H9 (cell line): ENCODE results near the gene C6orf15. TPM values are rescaled to one million over a fixed set of nuclear protein-coding genes. Genes with fewer than 3 reads are reported as not detected.

Experiments
- DNase-seq: peaks from one replicate; pipeline ENCODE4 v3.0.0-alpha.2; 2017
- H2AFZ ChIP-seq: one replicate; pipeline ENCODE4 v1.6.1; 2013; ENCODE audit warnings: mild to moderate bottlenecking, low read length, control low read depth, moderate library complexity
- H2AK5ac ChIP-seq: 2 replicates; pipeline ENCODE4 v1.6.1; 2013; ENCODE audit warnings: low read length, control low read depth, mixed read lengths; ENCODE audit not compliant: insufficient read length
- H2BK120ac ChIP-seq: one replicate; pipeline ENCODE4 v1.6.1; 2013; ENCODE audit warnings: low read depth, mild to moderate bottlenecking, low read length, control low read depth, inconsistent platforms; ENCODE audit not compliant: poor library complexity, severe bottlenecking
- H2BK12ac ChIP-seq: 2 replicates; pipeline ENCODE4 v1.6.1; 2013; ENCODE audit warnings: low read length, control low read depth, mixed read lengths, low read depth; ENCODE audit not compliant: insufficient read length
- H2BK15ac ChIP-seq: 2 replicates; pipeline ENCODE4 v1.6.1; 2013; ENCODE audit warnings: low read depth, low read length, control low read depth
- H2BK20ac ChIP-seq: one replicate; pipeline ENCODE4 v1.6.1; 2013; ENCODE audit warnings: low read depth, mild to moderate bottlenecking, low read length, control low read depth, inconsistent platforms; ENCODE audit not compliant: poor library complexity, severe bottlenecking
- H2BK5ac ChIP-seq: 2 replicates; pipeline ENCODE4 v1.6.1; 2013; ENCODE audit warnings: low read length, control low read depth, mixed read lengths; ENCODE audit not compliant: insufficient read length
- H3K14ac ChIP-seq: 2 replicates; pipeline ENCODE4 v1.6.1; 2013; ENCODE audit warnings: low read length, control low read depth; ENCODE audit not compliant: insufficient read depth
- H3K18ac ChIP-seq: 2 replicates; pipeline ENCODE4 v1.6.1; 2013; ENCODE audit warnings: low read depth, mild to moderate bottlenecking, mixed read lengths, low read length, control low read depth; ENCODE audit not compliant: insufficient read length
- H3K23ac ChIP-seq: 2 replicates; pipeline ENCODE4 v1.6.1; 2013; ENCODE audit warnings: low read length, control low read depth, mixed read lengths, low read depth; ENCODE audit not compliant: insufficient read length
- H3K23me2 ChIP-seq: 2 replicates; pipeline ENCODE4 v1.6.1; 2013; ENCODE audit warnings: low read depth, mild to moderate bottlenecking, mixed read lengths, low read length, control low read depth; ENCODE audit not compliant: insufficient read length, poor library complexity, severe bottlenecking
- H3K27ac ChIP-seq: 2 replicates; pipeline ENCODE4 v1.5.1; 2013; ENCODE audit warnings: low read length, control low read depth, mixed read lengths, low read depth; ENCODE audit not compliant: insufficient read length
- H3K27me3 ChIP-seq: 2 replicates; pipeline ENCODE4 v1.6.1; 2013; ENCODE audit warnings: low read length, control low read depth, inconsistent platforms; ENCODE audit not compliant: insufficient read depth
- H3K4ac ChIP-seq: 2 replicates; pipeline ENCODE4 v1.6.1; 2013; ENCODE audit warnings: low read depth, mild to moderate bottlenecking, control low read depth, inconsistent platforms, low read length, moderate library complexity
- H3K4me1 ChIP-seq: 2 replicates; pipeline ENCODE4 v1.6.1; 2013; ENCODE audit warnings: low read length, control low read depth, inconsistent platforms; ENCODE audit not compliant: insufficient read depth
- H3K4me2 ChIP-seq: 2 replicates; pipeline ENCODE4 v1.6.1; 2013; ENCODE audit warnings: low read length, control low read depth, mixed read lengths; ENCODE audit not compliant: insufficient read length, insufficient read depth
- H3K56ac ChIP-seq: 2 replicates; pipeline ENCODE4 v1.6.1; 2013; ENCODE audit warnings: low read depth, mild to moderate bottlenecking, mixed read lengths, low read length, control low read depth; ENCODE audit not compliant: insufficient read length
- H3K79me1 ChIP-seq: 2 replicates; pipeline ENCODE4 v1.6.1; 2013; ENCODE audit warnings: low read depth, mild to moderate bottlenecking, moderate library complexity, low read length, control low read depth, inconsistent platforms; ENCODE audit not compliant: insufficient read depth, poor library complexity, severe bottlenecking
- H3K79me2 ChIP-seq: 2 replicates; pipeline ENCODE4 v1.6.1; 2013; ENCODE audit warnings: low read length, control low read depth, inconsistent platforms; ENCODE audit not compliant: insufficient read depth
- H3K9ac ChIP-seq: 2 replicates; pipeline ENCODE4 v1.6.1; 2013; ENCODE audit warnings: low read length, control low read depth, mixed read lengths; ENCODE audit not compliant: insufficient read length; ENCODE audit errors: extremely low read depth
- H3K9me3 ChIP-seq: one replicate; pipeline ENCODE4 v1.6.1; 2013; ENCODE audit warnings: low read depth, low read length, inconsistent platforms; ENCODE audit not compliant: control insufficient read depth
- H3T11ph ChIP-seq: one replicate; pipeline ENCODE4 v1.6.1; 2013; ENCODE audit warnings: mild to moderate bottlenecking, low read length, control low read depth, inconsistent platforms
- H4K20me1 ChIP-seq: one replicate; pipeline ENCODE4 v1.6.1; 2013; ENCODE audit not compliant: control insufficient read depth, insufficient read length, insufficient read depth
- H4K5ac ChIP-seq: 2 replicates; pipeline ENCODE4 v1.6.1; 2013; ENCODE audit warnings: low read depth, mild to moderate bottlenecking, mixed read lengths, low read length, control low read depth; ENCODE audit not compliant: insufficient read length
- H4K8ac ChIP-seq: replicated peaks from 2 replicates; pipeline ENCODE4 v1.6.1; 2013; ENCODE audit warnings: low read length, control low read depth, mixed read lengths, low read depth; ENCODE audit not compliant: insufficient read length
- H4K91ac ChIP-seq: 2 replicates; pipeline ENCODE4 v1.6.1; 2013; ENCODE audit warnings: low read depth, mild to moderate bottlenecking, moderate library complexity, mixed read lengths, low read length, control low read depth; ENCODE audit not compliant: insufficient read length
- H3K27ac Mint-ChIP-seq, 3 experiments: 2 replicates in 2 of 3; 3 replicates in 1 of 3; pipeline ENCODE4 v1.8.0; 2020 to 2021; ENCODE audit warnings: mixed read lengths in 3 of 3, mild to moderate bottlenecking in 1 of 3, moderate library complexity in 1 of 3
- H3K27me3 Mint-ChIP-seq: 2 replicates; pipeline ENCODE4 v1.8.0; 2021; ENCODE audit warnings: low read depth, mild to moderate bottlenecking, moderate library complexity, mixed read lengths
- H3K36me3 Mint-ChIP-seq, 3 experiments: 2 replicates in 2 of 3; 3 replicates in 1 of 3; pipeline ENCODE4 v1.8.0; 2020 to 2021; ENCODE audit warnings: low read depth in 3 of 3, mixed read lengths in 3 of 3; ENCODE audit not compliant: insufficient read depth in 1 of 3
- H3K4me1 Mint-ChIP-seq, 2 experiments: 2 replicates each; pipeline ENCODE4 v1.8.0; 2020; ENCODE audit warnings: mixed read lengths in 2 of 2
- H3K4me3 Mint-ChIP-seq, 2 experiments: 2 replicates in 1 of 2; 3 replicates in 1 of 2; pipeline ENCODE4 v1.8.0; 2020 to 2021; ENCODE audit warnings: mild to moderate bottlenecking in 2 of 2, mixed read lengths in 2 of 2, moderate library complexity in 1 of 2
- H3K9me3 Mint-ChIP-seq, 2 experiments: 2 replicates in 1 of 2; 3 replicates in 1 of 2; pipeline ENCODE4 v1.8.0; 2020; ENCODE audit warnings: mild to moderate bottlenecking in 2 of 2, mixed read lengths in 2 of 2, moderate library complexity in 1 of 2
- WGBS: extraction: QIAGEN DNeasy Blood & Tissue Kit; methylation state at CpG from one replicate; pipeline ENCODE4 v1.1.7; 2013; ENCODE audit warnings: missing lambda C conversion rate, low lambda C conversion rate, mixed read lengths; ENCODE audit not compliant: insufficient read length; ENCODE audit errors: extremely low coverage; 5-methylcytosine and 5-hydroxymethylcytosine counted together
- total RNA-seq: library from RNA; stranded (reverse); gene quantifications from 2 replicates; pipeline ENCODE4 v1.2.1, GENCODE V29; 2021
- TF ChIP-seq, protein P1 (sequence below): fragments of 200-600 bp; sonication (generic); conservative IDR thresholded peaks from 3 replicates; pipeline ENCODE4 v1.8.0; 2021; ENCODE audit warnings: antibody characterized with exemption, mild to moderate bottlenecking

The C6orf15 gene
- total RNA-seq, 1 experiment from 2014 or later: not detected

DNA sequence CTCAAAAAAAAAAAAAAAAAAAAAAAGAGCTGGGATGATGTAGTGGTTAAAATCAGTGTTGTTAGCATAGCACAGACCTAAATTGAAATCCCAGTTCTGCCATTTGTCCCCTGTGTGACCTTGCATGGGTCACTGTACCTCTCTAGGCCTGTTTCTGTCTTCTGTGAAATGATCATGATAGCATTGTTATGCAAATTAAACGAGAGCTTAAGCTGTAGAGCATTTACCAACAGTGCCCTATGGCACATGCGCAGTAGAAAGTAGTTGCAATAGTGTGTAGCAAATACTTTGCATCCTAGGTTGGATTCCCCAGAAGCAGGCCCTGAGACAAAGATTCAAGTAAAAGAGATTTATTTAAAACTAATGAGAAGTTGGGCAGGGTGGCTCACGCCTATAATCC is 19.2 kb upstream of the C6orf15 start:
- WGBS: no CpG with 5 or more reads among the region's 3 CpGs
- H3K23me2 ChIP-seq: no peaks in the 10 kb centered on the region
- H3K9me3 ChIP-seq: no peaks in the 10 kb centered on the region
- H4K8ac ChIP-seq: no peak overlapping the region
- H3K56ac ChIP-seq: no peak overlapping the region
- H2BK15ac ChIP-seq: no peak overlapping the region
- no peaks in the 10 kb centered on the region; a peak in 1 of 5 replicates for H3K9me3 Mint-ChIP-seq
- no peak overlapping the region for H2BK5ac ChIP-seq
- no peaks in the 10 kb centered on the region for H3K36me3 Mint-ChIP-seq
- H2AFZ ChIP-seq: no peak overlapping the region
- H3K4ac ChIP-seq: no peak overlapping the region
- peaks cover 5% of the 10 kb centered on the region for H3K27me3 Mint-ChIP-seq
- no peaks in the 10 kb centered on the region for H3K79me1 ChIP-seq
- no peak overlapping the region for H3K23ac ChIP-seq
- H3K18ac ChIP-seq: no peak overlapping the region
- no peak overlapping the region for H2BK120ac ChIP-seq
- DNase-seq: no peak
- peaks cover 26 to 31% of the 10 kb centered on the region in 2 experiments for H3K4me1 Mint-ChIP-seq
- H3K27me3 ChIP-seq: no peaks in the 10 kb centered on the region
- no peaks in the 10 kb centered on the region for H3K79me2 ChIP-seq
- TF ChIP-seq, protein P1, sequence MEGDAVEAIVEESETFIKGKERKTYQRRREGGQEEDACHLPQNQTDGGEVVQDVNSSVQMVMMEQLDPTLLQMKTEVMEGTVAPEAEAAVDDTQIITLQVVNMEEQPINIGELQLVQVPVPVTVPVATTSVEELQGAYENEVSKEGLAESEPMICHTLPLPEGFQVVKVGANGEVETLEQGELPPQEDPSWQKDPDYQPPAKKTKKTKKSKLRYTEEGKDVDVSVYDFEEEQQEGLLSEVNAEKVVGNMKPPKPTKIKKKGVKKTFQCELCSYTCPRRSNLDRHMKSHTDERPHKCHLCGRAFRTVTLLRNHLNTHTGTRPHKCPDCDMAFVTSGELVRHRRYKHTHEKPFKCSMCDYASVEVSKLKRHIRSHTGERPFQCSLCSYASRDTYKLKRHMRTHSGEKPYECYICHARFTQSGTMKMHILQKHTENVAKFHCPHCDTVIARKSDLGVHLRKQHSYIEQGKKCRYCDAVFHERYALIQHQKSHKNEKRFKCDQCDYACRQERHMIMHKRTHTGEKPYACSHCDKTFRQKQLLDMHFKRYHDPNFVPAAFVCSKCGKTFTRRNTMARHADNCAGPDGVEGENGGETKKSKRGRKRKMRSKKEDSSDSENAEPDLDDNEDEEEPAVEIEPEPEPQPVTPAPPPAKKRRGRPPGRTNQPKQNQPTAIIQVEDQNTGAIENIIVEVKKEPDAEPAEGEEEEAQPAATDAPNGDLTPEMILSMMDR: no peak
- H4K20me1 ChIP-seq: no peaks in the 10 kb centered on the region
- H3K9ac ChIP-seq: no peak overlapping the region
- H4K91ac ChIP-seq: no peak overlapping the region
- no peak overlapping the region for H2BK20ac ChIP-seq
- no peak overlapping the region for H2AK5ac ChIP-seq
- H3K27ac ChIP-seq: no peak overlapping the region
- H3T11ph ChIP-seq: no peak overlapping the region
- H4K5ac ChIP-seq: no peak overlapping the region
- no peak overlapping the region for H3K14ac ChIP-seq
- H3K27ac Mint-ChIP-seq: peak overlapping the region in 1 of 3 experiments; percentile 85; a peak in 1 of 7 replicates
- no peak overlapping the region for H2BK12ac ChIP-seq
- no peaks in the 10 kb centered on the region for H3K4me1 ChIP-seq
- no peak overlapping the region for H3K4me3 Mint-ChIP-seq
- H3K4me2 ChIP-seq: no peak overlapping the region
